Left lung (tissue), 10 donors: Measurements from ENCODE around the gene DIP2A. TPM values are rescaled to one million over a fixed set of nuclear protein-coding genes. Genes with fewer than 3 reads are reported as not detected.

Experiments
- ATAC-seq: fragments of 200-7000 bp; cut with Tn5 transposase; one replicate; pipeline ENCODE4 v1.9.1; 2020; ENCODE audit warnings: moderate library complexity
- DNase-seq, 4 donors: peaks; one replicate each; pipeline ENCODE4 v3.0.0-alpha.2; 2013 to 2020
- H3K27ac ChIP-seq, 2 donors: fragments of 200-600 bp; sonication (generic) in 1 of 2; one replicate each; pipeline versions ENCODE4 v1.5.0 to v1.8.0; 2020 to 2021
- H3K27me3 ChIP-seq, 2 donors: fragments of 200-600 bp; sonication (generic) in 1 of 2; one replicate each; pipeline versions ENCODE4 v1.5.0 to v1.8.0; 2020 to 2021
- H3K36me3 ChIP-seq, 2 donors: fragments of 200-600 bp; sonication (generic) in 1 of 2; one replicate each; pipeline versions ENCODE4 v1.5.0 to v1.8.0; 2020 to 2021
- H3K4me1 ChIP-seq, 2 donors: fragments of 200-600 bp; one replicate each; pipeline ENCODE4 v1.8.0; 2021
- H3K4me3 ChIP-seq, 2 donors: fragments of 200-600 bp; sonication (generic) in 1 of 2; one replicate each; pipeline versions ENCODE4 v1.5.0 to v1.8.0; 2020 to 2021; ENCODE audit warnings: mild to moderate bottlenecking in 1 of 2
- H3K9me3 ChIP-seq, 2 donors: fragments of 200-600 bp; sonication (generic) in 1 of 2; one replicate each; pipeline versions ENCODE4 v1.5.0 to v1.8.0; 2020 to 2021
- intact Hi-C, 2 donors: fragments of 100-400 bp; cut with DNase I; formaldehyde crosslinking; loops; one replicate each; pipeline versions ENCODE4 v1.11.2 to v1.14.2; 2022
- polyA plus RNA-seq, 6 donors: library from polyadenylated mRNA; unstranded; fragments of 120-200 nt; gene quantifications; one replicate each; pipeline ENCODE4 v1.2.1, GENCODE V29; 2013; ENCODE audit not compliant: insufficient read length in 6 of 6
- total RNA-seq, 2 donors: library from RNA; stranded (reverse); fragmentation: NEBNext Ultra II Directional; extraction: Animal tissue kit (Norgen Biotek cat#: 25700); gene quantifications; one replicate each; pipeline ENCODE4 v1.2.1, GENCODE V29; 2021
- TF ChIP-seq, protein P1 (sequence below), 2 donors: fragments of 200-600 bp; sonication (generic) in 1 of 2; IDR thresholded peaks; one replicate each; pipeline versions ENCODE4 v1.5.0 to v1.8.0; 2021; ENCODE audit warnings: antibody characterized with exemption in 2 of 2
- donor health status: DM: no; HTN: yes; CAD: no.
- donor health status: DM: no; HTN: no; CAD: no.

The DIP2A gene
- total and polyA plus RNA-seq, 8 donors: 31.5 to 75.3 (median 62.6) TPM

DNA sequence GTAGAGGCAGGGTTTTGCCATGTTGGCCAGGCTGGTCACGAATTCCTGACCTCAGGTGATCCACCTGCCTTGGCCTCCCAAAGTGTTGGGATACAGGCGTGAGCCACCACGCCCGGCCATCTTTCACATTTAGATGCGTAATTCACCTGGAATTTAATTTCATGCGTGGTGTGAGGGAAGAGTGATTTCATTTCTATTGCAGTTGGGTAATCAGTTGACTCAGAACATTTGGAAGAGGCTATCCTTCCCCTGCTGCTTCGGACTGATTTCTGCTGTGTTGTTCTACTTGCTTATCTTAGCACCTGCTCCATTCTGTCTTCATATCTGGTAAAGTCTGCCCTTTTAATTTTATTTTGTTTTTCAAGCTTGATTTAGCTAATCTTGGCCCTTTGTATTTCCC is 19.1 kb downstream of the DIP2A start:
- DNase-seq: no peak
- TF ChIP-seq, protein P1, sequence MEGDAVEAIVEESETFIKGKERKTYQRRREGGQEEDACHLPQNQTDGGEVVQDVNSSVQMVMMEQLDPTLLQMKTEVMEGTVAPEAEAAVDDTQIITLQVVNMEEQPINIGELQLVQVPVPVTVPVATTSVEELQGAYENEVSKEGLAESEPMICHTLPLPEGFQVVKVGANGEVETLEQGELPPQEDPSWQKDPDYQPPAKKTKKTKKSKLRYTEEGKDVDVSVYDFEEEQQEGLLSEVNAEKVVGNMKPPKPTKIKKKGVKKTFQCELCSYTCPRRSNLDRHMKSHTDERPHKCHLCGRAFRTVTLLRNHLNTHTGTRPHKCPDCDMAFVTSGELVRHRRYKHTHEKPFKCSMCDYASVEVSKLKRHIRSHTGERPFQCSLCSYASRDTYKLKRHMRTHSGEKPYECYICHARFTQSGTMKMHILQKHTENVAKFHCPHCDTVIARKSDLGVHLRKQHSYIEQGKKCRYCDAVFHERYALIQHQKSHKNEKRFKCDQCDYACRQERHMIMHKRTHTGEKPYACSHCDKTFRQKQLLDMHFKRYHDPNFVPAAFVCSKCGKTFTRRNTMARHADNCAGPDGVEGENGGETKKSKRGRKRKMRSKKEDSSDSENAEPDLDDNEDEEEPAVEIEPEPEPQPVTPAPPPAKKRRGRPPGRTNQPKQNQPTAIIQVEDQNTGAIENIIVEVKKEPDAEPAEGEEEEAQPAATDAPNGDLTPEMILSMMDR (IDR thresholded peaks at IDR 0.05): no peak
- Histone ChIP-seq H3K36me3 (no peaks in the 10 kb centered on the region), H3K27ac (no peak overlapping the region), H3K27me3 (no peaks in the 10 kb centered on the region), H3K4me1 (peaks cover 0 to 21% of the 10 kb centered on the region in 2 donors), H3K4me3 (no peak overlapping the region), H3K9me3 (no peaks in the 10 kb centered on the region)
- intact Hi-C loops: no loop called here
- no peak for ATAC-seq

DNA sequence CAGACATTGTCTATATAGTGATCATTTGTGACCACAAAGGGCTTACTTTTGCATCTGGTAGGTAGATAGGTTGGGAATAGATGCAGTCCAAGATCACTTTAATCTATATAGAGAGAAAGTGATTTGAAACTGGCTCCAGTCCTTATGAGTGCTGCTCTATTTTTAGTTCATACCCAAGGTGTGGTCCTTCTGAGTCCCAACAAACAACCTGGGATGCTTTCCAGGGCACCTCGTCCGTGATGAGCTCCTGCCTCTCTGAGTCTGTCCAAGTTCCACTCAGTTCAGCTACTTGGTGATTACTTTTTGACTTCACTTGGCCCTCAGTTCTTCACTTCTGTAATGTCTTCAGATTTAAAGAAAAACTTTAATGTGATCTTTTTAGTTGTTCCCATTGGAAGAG is 20.2 kb downstream of the DIP2A start:
- ATAC-seq: no peak
- Histone ChIP-seq H3K9me3 (no peaks in the 10 kb centered on the region), H3K27me3 (no peaks in the 10 kb centered on the region), H3K4me1 (peaks cover 0 to 20% of the 10 kb centered on the region in 2 donors), H3K36me3 (no peaks in the 10 kb centered on the region), H3K4me3 (no peak overlapping the region), H3K27ac (no peak overlapping the region)
- intact Hi-C loops: no loop called here
- no peak for DNase-seq
- TF ChIP-seq, protein P1 (IDR thresholded peaks at IDR 0.05): no peak

DNA sequence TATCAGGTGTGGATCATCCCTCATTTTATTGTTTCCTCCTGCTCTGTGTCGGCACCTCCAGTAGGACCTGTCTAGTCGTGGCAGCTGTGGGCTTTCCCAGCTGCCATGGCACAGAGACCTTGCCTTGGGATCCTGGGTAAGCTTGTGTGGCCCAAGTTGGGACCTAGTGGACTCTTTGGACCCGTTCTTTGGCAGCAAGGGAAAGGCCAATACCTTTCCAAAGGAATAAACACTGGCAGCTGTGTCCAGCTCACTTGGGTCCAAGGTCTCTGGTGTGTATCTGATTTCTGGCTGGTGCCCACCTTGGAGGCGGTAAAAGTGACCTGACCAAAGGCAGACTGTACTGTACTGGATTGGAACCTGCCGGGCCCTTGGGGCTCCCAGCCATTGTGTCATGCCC is 21.8 kb downstream of the DIP2A start:
- Histone ChIP-seq H3K27me3 (no peaks in the 10 kb centered on the region), H3K9me3 (no peaks in the 10 kb centered on the region), H3K27ac (no peak overlapping the region), H3K4me1 (peaks cover 0 to 7% of the 10 kb centered on the region in 2 donors), H3K36me3 (no peaks in the 10 kb centered on the region), H3K4me3 (no peak overlapping the region)
- TF ChIP-seq, protein P1 (IDR thresholded peaks at IDR 0.05): no peak
- intact Hi-C loops: no loop called here
- DNase-seq (no peak), ATAC-seq (no peak)

DNA sequence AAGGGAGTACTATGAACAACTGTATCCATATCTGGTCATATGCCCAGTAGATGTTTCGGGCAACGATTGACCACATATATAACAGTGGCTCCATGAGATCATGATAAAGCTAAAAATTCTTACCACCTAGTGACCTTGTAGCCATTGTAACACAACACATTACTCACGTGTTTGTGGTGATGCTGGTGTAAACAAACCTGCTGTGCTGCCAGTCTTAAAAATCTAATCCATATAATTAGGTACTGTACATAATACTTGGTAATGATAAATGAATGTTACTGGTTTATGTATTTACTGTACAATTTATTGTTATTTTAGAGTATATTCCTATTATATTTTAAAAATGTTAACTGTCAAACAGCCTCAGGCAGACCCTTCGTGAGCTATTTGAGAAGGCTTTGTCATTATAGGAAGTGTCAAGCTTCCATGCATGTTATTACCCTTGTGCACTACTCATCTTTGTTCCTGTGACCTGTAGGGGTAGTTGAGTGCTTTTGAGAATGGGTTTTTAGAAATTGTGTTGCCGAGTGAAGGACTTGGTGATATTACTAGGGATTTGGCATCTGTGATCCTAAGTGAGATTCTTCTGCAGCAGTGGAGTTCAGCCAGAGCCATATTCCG is 23.6 kb downstream of the DIP2A start:
- ATAC-seq (no peak), DNase-seq (no peak)
- peaks cover 0 to 14% of the 10 kb centered on the region in 2 donors for H3K36me3 ChIP-seq
- H3K9me3 ChIP-seq: no peaks in the 10 kb centered on the region
- H3K27ac ChIP-seq: no peak overlapping the region
- H3K27me3 ChIP-seq: no peaks in the 10 kb centered on the region
- intact Hi-C loops: no loop called here
- TF ChIP-seq, protein P1 (IDR thresholded peaks at IDR 0.05): no peak
- peaks cover 0 to 7% of the 10 kb centered on the region in 2 donors for H3K4me1 ChIP-seq
- H3K4me3 ChIP-seq: no peak overlapping the region

DNA sequence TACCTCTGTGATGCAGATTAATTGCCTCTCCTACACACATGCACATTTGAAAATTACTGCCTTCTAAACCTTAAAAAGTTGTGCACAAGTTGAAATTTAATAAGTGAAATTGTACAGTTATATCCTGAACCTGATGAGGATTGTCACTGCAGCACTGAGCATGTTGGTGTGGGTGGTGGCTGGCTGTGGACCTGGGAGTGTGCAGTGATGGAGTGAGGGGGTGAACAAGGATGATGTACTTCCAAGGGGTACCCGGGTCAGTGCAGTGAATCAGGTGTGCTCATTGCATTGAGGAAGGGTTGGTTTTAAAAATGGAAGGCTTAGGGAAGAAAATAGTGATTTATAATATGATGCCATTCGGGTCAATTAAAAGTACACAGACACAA is 24.1 kb downstream of the DIP2A start:
- peaks cover 0 to 14% of the 10 kb centered on the region in 2 donors for H3K36me3 ChIP-seq
- no peak for ATAC-seq
- peaks cover 0 to 7% of the 10 kb centered on the region in 2 donors for H3K4me1 ChIP-seq
- DNase-seq: no peak
- intact Hi-C loops: no loop called here
- no peaks in the 10 kb centered on the region for H3K27me3 ChIP-seq
- no peaks in the 10 kb centered on the region for H3K9me3 ChIP-seq
- no peak overlapping the region for H3K27ac ChIP-seq
- TF ChIP-seq, protein P1 (IDR thresholded peaks at IDR 0.05): no peak
- H3K4me3 ChIP-seq: no peak overlapping the region
